K562 (cell line): ENCODE results near the gene SPATA20. TPM values are rescaled to one million over a fixed set of nuclear protein-coding genes. Genes with fewer than 3 reads are reported as not detected.

ENCODE experiments used
- ATF7 ChIP-seq: fragments of 450-650 bp; IDR thresholded peaks from 2 replicates; pipeline ENCODE4 v1.7.1; 2014; ENCODE audit warnings: mild to moderate bottlenecking, moderate library complexity
- BCOR ChIP-seq: fragments of 450-650 bp; IDR thresholded peaks from 2 replicates; pipeline ENCODE4 v1.6.1; 2016
- BRF1 ChIP-seq: IDR thresholded peaks from 3 replicates; pipeline ENCODE4 v1.6.1; 2011; ENCODE audit warnings: borderline replicate concordance, mild to moderate bottlenecking; ENCODE audit not compliant: insufficient read length; ENCODE audit errors: extremely low read depth
- CEBPZ ChIP-seq: fragments of 150-350 bp; IDR thresholded peaks from 2 replicates; pipeline ENCODE4 v1.6.1; 2014; ENCODE audit warnings: low read depth, mild to moderate bottlenecking, low read length, borderline replicate concordance
- ELF2 ChIP-seq: fragments of 250-450 bp; sonication (Bioruptor Pico); IDR thresholded peaks from 2 replicates; pipeline ENCODE4 v1.5.0; 2021; ENCODE audit warnings: mild to moderate bottlenecking
- FOXM1 ChIP-seq, 2 experiments: fragments of 450-650 bp in 1 of 2; sonication (generic) in 1 of 2; formaldehyde crosslinking in 1 of 2; IDR thresholded peaks; 2 replicates each; pipeline versions ENCODE4 v1.6.1 to v1.9.0; 2017 to 2022; ENCODE audit warnings: low read depth in 2 of 2, mild to moderate bottlenecking in 2 of 2, missing genetic modification reagents in 1 of 2, moderate library complexity in 1 of 2
- GABPA ChIP-seq: fragments of 200-800 bp; sonication (Bioruptor generic); conservative IDR thresholded peaks from 2 replicates; pipeline ENCODE4 v1.6.1; 2016; ENCODE audit warnings: low read depth, missing genetic modification characterization, missing compliant biosample characterization
- HIVEP1 ChIP-seq: fragments of 250-450 bp; sonication (Bioruptor Pico); IDR thresholded peaks from 2 replicates; pipeline ENCODE4 v1.4.0; 2020; ENCODE audit warnings: mild to moderate bottlenecking
- KAT2B ChIP-seq: IDR thresholded peaks from one replicate; pipeline ENCODE4 v1.6.1; 2012; ENCODE audit warnings: low read depth, mild to moderate bottlenecking, control low read depth, inconsistent platforms, low read length, moderate library complexity
- MAX ChIP-seq: sonication (generic); formaldehyde crosslinking; IDR thresholded peaks from 2 replicates; pipeline ENCODE4 v1.9.0; 2022; ENCODE audit warnings: mild to moderate bottlenecking, missing genetic modification reagents
- MCM2 ChIP-seq: fragments of 450-650 bp; IDR thresholded peaks from 2 replicates; pipeline ENCODE4 v1.6.1; 2017; ENCODE audit warnings: low read depth, mild to moderate bottlenecking
- MED1 ChIP-seq: sonication (generic); formaldehyde crosslinking; IDR thresholded peaks from 2 replicates; pipeline ENCODE4 v1.8.1; 2023; ENCODE audit warnings: missing genetic modification reagents, borderline replicate concordance
- NR3C1 ChIP-seq: sonication (generic); formaldehyde crosslinking; IDR thresholded peaks from 2 replicates; pipeline ENCODE4 v1.8.1; 2022; ENCODE audit warnings: missing genetic modification reagents
- PRMT5 ChIP-seq: sonication (generic); formaldehyde crosslinking; IDR thresholded peaks from 2 replicates; pipeline ENCODE4 v1.5.0; 2020; ENCODE audit warnings: missing genetic modification reagents
- PYGO2 ChIP-seq: fragments of 450-650 bp; IDR thresholded peaks from 2 replicates; pipeline ENCODE4 v1.6.1; 2016; ENCODE audit warnings: mild to moderate bottlenecking, missing genetic modification characterization, moderate library complexity, missing compliant biosample characterization
- RHOXF2B ChIP-seq: fragments of 250-450 bp; sonication (Bioruptor Pico); conservative IDR thresholded peaks from 2 replicates; pipeline ENCODE4 v1.5.1; 2021
- SOX6 ChIP-seq: fragments of 450-650 bp; IDR thresholded peaks from 2 replicates; pipeline ENCODE4 v1.6.1; 2014; ENCODE audit warnings: mild to moderate bottlenecking
- SP1 ChIP-seq: sonication (generic); formaldehyde crosslinking; IDR thresholded peaks from 2 replicates; pipeline ENCODE4 v1.8.1; 2022; ENCODE audit warnings: mild to moderate bottlenecking, missing genetic modification reagents
- TCFL5 ChIP-seq: fragments of 250-450 bp; sonication (Bioruptor Pico); conservative IDR thresholded peaks from 2 replicates; pipeline ENCODE4 v1.6.1; 2021; ENCODE audit warnings: mild to moderate bottlenecking, moderate library complexity, matching md5 sums
- TEAD1 ChIP-seq, 2 experiments: fragments of 450-650 bp in 1 of 2; sonication (generic) in 1 of 2; formaldehyde crosslinking; IDR thresholded peaks; 2 replicates each; pipeline versions ENCODE4 v1.4.0 to v1.8.0; 2020 to 2022; ENCODE audit warnings: mild to moderate bottlenecking in 2 of 2, missing genetic modification reagents in 1 of 2
- THRAP3 ChIP-seq: fragments of 450-650 bp; IDR thresholded peaks from 2 replicates; pipeline ENCODE4 v1.6.1; 2016; ENCODE audit warnings: mild to moderate bottlenecking, inconsistent platforms, borderline replicate concordance
- ZNF197 ChIP-seq: fragments of 200-800 bp; sonication (Bioruptor generic); IDR thresholded peaks from 2 replicates; pipeline ENCODE4 v1.6.1; 2016; ENCODE audit warnings: low read depth, missing genetic modification characterization, missing compliant biosample characterization
- ZNF224 ChIP-seq: sonication (generic); formaldehyde crosslinking; IDR thresholded peaks from 2 replicates; pipeline ENCODE4 v1.8.0; 2022; ENCODE audit warnings: mild to moderate bottlenecking, missing genetic modification reagents
- ZNF324 ChIP-seq: fragments of 250-450 bp; sonication (Bioruptor Pico); IDR thresholded peaks from 2 replicates; pipeline ENCODE4 v1.4.0; 2020; ENCODE audit warnings: mild to moderate bottlenecking
- ZNF445 ChIP-seq: fragments of 250-450 bp; sonication (Bioruptor Pico); IDR thresholded peaks from 2 replicates; pipeline ENCODE4 v1.4.0; 2020; ENCODE audit warnings: low read depth, mild to moderate bottlenecking, moderate library complexity
- polyA plus RNA-seq, 8 experiments: library from polyadenylated mRNA; depleted of rRNA in 4 of 8; stranded (reverse) in 5 of 8; unstranded in 3 of 8; fragments of >200 nt; fragmentation: Nextera tagmentation in 2 of 8; fragmentation: Illumina TruSeq in 1 of 8; extraction: Ambion mirVana in 2 of 8; extraction: Trizol in 1 of 8; gene quantifications; 2 replicates each; pipeline versions ENCODE4 v1.2.1 to v1.2.3, GENCODE V29; 2011 to 2014; ENCODE audit warnings: inconsistent platforms in 1 of 8, missing spikeins in 1 of 8
- total RNA-seq, 7 experiments: library from RNA; depleted of rRNA in 6 of 7; stranded (reverse); fragments of >200 nt in 6 of 7; fragmentation: Illumina TruSeq in 2 of 7; extraction: Trizol in 2 of 7; gene quantifications; 2 replicates each; pipeline versions ENCODE4 v1.2.1 to v1.2.3, GENCODE V29; 2011 to 2021; ENCODE audit warnings: low replicate concordance in 1 of 7
- TF ChIP-seq, protein P1 (sequence below), 2 experiments: IDR thresholded peaks; 2 replicates each; pipeline ENCODE4 v1.6.1; 2011; ENCODE audit warnings: borderline replicate concordance in 1 of 2, control low read depth in 1 of 2, low read depth in 1 of 2, low read length in 1 of 2, mild to moderate bottlenecking in 1 of 2, mixed read lengths in 1 of 2, moderate library complexity in 1 of 2; ENCODE audit not compliant: insufficient read depth in 1 of 2, insufficient read length in 1 of 2, poor library complexity in 1 of 2, severe bottlenecking in 1 of 2; ENCODE audit errors: extremely low read depth in 1 of 2

The SPATA20 gene
- total and polyA plus RNA-seq, 9 of the 15 experiments (the other 6 are each of a cell fraction or from before 2014, with no cell fraction given) = 0.08 to 4.0 (median 1.5) TPM

DNA sequence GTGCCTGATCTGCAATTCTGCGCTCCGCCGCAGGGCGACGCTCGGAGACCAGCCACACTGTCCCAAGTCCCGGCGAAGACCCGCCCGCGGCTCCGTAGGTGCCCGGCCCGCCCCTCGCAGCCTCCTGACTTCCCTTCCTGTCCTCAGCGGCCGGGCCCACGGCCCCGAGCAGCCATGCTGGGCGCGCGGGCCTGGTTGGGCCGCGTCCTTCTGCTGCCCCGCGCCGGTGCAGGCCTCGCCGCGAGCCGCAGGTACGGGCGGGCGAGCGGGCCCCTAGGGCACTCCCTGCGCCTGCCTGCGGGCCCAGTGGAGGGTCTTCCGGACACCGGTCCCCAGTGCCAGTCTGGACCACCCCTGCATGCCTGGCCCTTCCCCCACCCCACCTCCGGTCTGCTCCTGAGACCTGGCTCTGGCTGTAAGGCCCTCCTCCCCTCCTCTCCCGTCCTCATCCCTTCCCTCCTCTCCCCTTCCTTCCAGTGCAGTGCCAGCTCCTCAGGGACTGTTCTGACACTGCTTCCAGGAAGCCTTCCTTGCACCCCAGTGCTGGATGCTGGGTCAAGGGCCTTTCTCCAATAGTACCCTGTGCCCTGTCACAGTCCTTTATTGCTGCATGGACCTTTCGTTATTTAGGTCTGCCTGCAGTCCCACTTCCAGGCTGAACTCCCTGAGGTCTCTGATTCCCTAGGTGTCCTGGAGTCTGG is at the start of gene SPATA20 (continued):
- TF ChIP-seq CEBPZ = no peak
- TF ChIP-seq MAX (CRISPR knock-in tag) = peak; percentile 90
- TF ChIP-seq MCM2 = no peak
- TF ChIP-seq ZNF445 (CRISPR knock-in tag) = no peak
- no peak for TF ChIP-seq ATF7
- TF ChIP-seq NR3C1 (CRISPR knock-in tag) = no peak
- no peak for TF ChIP-seq RHOXF2B (CRISPR knock-in tag)
- no peak for TF ChIP-seq HIVEP1 (CRISPR knock-in tag)
- no peak for TF ChIP-seq ZNF224
- TF ChIP-seq TCFL5 (CRISPR knock-in tag) = no peak
- TF ChIP-seq ZNF324 (CRISPR knock-in tag) = no peak
- TF ChIP-seq BRF1 = no peak
- no peak for TF ChIP-seq FOXM1 (IDR thresholded peaks at IDR 0.05; ENCODE audit: low read depth)
- TF ChIP-seq FOXM1 (CRISPR knock-in tag; IDR thresholded peaks at IDR 0.05; ENCODE audit: low read depth) = no peak
- TF ChIP-seq, protein P1, sequence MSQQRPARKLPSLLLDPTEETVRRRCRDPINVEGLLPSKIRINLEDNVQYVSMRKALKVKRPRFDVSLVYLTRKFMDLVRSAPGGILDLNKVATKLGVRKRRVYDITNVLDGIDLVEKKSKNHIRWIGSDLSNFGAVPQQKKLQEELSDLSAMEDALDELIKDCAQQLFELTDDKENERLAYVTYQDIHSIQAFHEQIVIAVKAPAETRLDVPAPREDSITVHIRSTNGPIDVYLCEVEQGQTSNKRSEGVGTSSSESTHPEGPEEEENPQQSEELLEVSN (IDR thresholded peaks at IDR 0.05; ENCODE audit: borderline replicate concordance in 1 of 2, extremely low read depth in 1 of 2, insufficient read depth in 1 of 2, insufficient read length in 1 of 2, low read depth in 1 of 2, low read length in 1 of 2, poor library complexity in 1 of 2, severe bottlenecking in 1 of 2) = peak in 1 of 2 experiments; percentile 46
- TF ChIP-seq ELF2 (CRISPR knock-in tag) = no peak
- no peak for TF ChIP-seq MED1 (CRISPR knock-in tag)
- TF ChIP-seq THRAP3 = no peak
- no peak for TF ChIP-seq GABPA (tag)
- peak in 1 of 2 experiments; percentile 62; a peak in 1 of 4 replicates for TF ChIP-seq TEAD1 (CRISPR knock-in tag; IDR thresholded peaks at IDR 0.05)
- no peak for TF ChIP-seq ZNF197 (CRISPR knock-in tag)
- no peak for TF ChIP-seq SOX6
- TF ChIP-seq PRMT5 (CRISPR knock-in tag) = no peak
- no peak for TF ChIP-seq PYGO2 (tag)
- no peak for TF ChIP-seq KAT2B
- TF ChIP-seq BCOR = peak; percentile 23; the same call in 1 of the 2 replicates
- peak; percentile 77 for TF ChIP-seq SP1 (CRISPR knock-in tag)
